GM06990 (cell line): ENCODE measurements around the gene KCNK13.
"Not testable (repeated sequence)": the region's sequence is repeated elsewhere in the genome, so short reads cannot be mapped to it uniquely, and the experiment has no call there.

Experiments used
- DNase-seq: peaks from one replicate; pipeline ENCODE4 v3.0.0-alpha.2; 2011; ENCODE audit not compliant: insufficient read length; ENCODE audit errors: extremely low read depth
- H3K27me3 ChIP-seq: replicated peaks from 2 replicates; pipeline ENCODE4 v1.6.0; 2011; ENCODE audit warnings: low read length; ENCODE audit not compliant: control insufficient read depth, insufficient read depth
- H3K36me3 ChIP-seq: 2 replicates; pipeline ENCODE4 v1.5.1; 2011; ENCODE audit warnings: low read length; ENCODE audit not compliant: control insufficient read depth, insufficient read depth
- H3K4me3 ChIP-seq: replicated peaks from 2 replicates; pipeline ENCODE4 v1.5.1; 2011; ENCODE audit warnings: low read depth, mild to moderate bottlenecking, control low read depth, low read length
- CTCF ChIP-seq: IDR thresholded peaks from 2 replicates; pipeline ENCODE4 v1.5.1; 2011; ENCODE audit warnings: low read length, control low read depth, mild to moderate bottlenecking, inconsistent platforms; ENCODE audit not compliant: insufficient read depth, poor library complexity, severe bottlenecking

The KCNK13 gene

GRCh38 chr14:90061685-90062126 lies at the start of gene KCNK13:
Gene KCNK13, plus strand, starts transcription at chr14:90061994. Its CDS starts 212 bp downstream, at chr14:90062206.
- Histone ChIP-seq H3K36me3 (no peaks in the 10 kb centered on the region), H3K4me3 (peak within 1 kb of the TSS; percentile 61), H3K27me3 (no peaks in the 10 kb centered on the region; the same call in none of the 2 replicates)
- DNase-seq, result peak; percentile 21
- no peak for TF ChIP-seq CTCF

- no peak for DNase-seq
- Histone ChIP-seq H3K36me3 (peaks cover 21% of the 10 kb centered on the region), H3K27me3 (no peaks in the 10 kb centered on the region), H3K4me3 (no peak overlapping the region)
- TF ChIP-seq CTCF, result no peak
Measured at GRCh38 chr14:90017371-90017770, 44.4 kb upstream of the KCNK13 start.

GRCh38 chr14:90019824-90020523 lies 41.8 kb upstream of the KCNK13 start:
- H3K36me3 ChIP-seq, result peaks cover 22% of the 10 kb centered on the region
- H3K4me3 ChIP-seq, result no peak overlapping the region
- no peaks in the 10 kb centered on the region for H3K27me3 ChIP-seq
- TF ChIP-seq CTCF, result no peak
- no peak for DNase-seq

DNA sequence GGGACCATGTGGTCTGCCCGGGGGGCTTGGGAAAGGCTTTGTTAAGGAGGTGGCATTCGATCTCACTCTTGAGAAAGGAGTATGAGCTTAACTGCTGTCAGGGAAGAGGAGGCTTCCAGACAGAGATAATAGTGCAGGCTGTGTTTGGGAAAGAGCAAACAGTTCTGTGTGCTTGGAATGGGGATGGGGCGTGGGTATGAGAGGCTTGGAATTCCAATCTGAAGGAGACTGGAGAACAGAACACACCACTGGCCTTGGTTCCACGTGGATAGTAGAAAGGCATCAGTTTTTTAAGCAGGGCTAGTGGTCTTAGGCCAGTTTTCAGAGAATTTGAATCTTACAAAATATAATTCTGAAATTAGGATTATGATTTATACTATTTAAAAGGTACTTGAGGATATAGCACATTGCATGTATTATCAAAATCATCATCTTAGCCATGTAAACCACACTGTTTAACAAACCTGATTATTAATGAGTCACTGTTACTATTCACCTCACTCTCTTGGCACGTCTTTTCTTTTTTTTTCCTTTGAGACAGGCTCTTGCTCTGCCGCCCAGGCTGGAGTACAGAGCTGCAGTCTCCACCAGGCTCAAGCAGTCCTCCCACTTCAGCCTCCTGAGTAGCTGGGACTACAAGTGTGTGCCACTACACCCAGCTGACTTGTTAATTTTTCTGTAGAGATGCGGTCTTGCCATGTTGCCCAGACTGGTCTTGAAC lies 38.5 kb upstream of the KCNK13 start:
- H3K27me3 ChIP-seq, result no peaks in the 10 kb centered on the region
- no peak for TF ChIP-seq CTCF

DNA sequence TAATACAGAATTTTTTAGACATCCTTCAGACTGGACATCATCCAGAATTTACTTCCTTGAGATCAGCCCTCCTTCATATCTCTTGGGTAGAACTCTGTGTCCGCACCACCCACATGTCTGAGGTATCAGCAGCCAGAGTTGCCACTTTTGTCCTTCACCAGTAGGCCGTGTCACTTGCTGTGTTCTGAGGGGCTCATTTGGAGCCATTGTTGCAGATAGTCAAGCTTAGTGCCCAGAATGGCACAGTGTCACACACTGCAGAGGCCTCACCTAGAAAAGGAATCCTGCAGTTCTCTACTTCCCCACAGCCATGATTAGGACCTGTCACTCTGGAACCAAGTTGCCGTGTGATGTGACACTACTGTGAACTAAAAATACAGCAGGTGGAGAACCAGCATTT lies 36.9 kb upstream of the KCNK13 start:
- H3K4me3 ChIP-seq, result no peak overlapping the region
- no peak for TF ChIP-seq CTCF
- no peaks in the 10 kb centered on the region for H3K27me3 ChIP-seq
- no peak for DNase-seq
- peaks cover 16% of the 10 kb centered on the region for H3K36me3 ChIP-seq

More for the DNA sequence above, 38.5 kb upstream of the KCNK13 start:
- Histone ChIP-seq H3K4me3 (no peak overlapping the region), H3K36me3 (peaks cover 21% of the 10 kb centered on the region)
- DNase-seq, result no peak

GRCh38 chr14:90026608-90027007 lies 35.2 kb upstream of the KCNK13 start:
- not testable (repeated sequence) for H3K4me3 ChIP-seq, H3K27me3 ChIP-seq, DNase-seq
- H3K36me3 ChIP-seq, result peaks cover 18% of the 10 kb centered on the region
